Left colon (tissue), 2 donors: ENCODE data around the gene AFF4. TPM values are rescaled to one million over a fixed set of nuclear protein-coding genes. Genes with fewer than 3 reads are reported as not detected.

ENCODE experiments used
- total RNA-seq, 2 donors: library from RNA; stranded (reverse); fragmentation: NEBNext Ultra II Directional; extraction: Animal tissue kit (Norgen Biotek cat#: 25700); gene quantifications; one replicate each; pipeline ENCODE4 v1.2.1, GENCODE V29; 2021
- donor health status: DM: no; HTN: no; CAD: no.
- donor health status: DM: yes; HTN: yes; CAD: no.

AFF4 gene
- total RNA-seq, 2 donors from 2014 or later: 65.2 to 74.7 TPM

Other genes with a start within 250 kb of the AFF4 start
- 1 to 10 TPM; 3.9 to 6.1 TPM for gene KIF3A, start 226.1 kb downstream of the AFF4 start, total RNA-seq
- gene CCNI2, start 216.2 kb downstream of the AFF4 start, total RNA-seq: 10 to 100 TPM; 11.4 to 13.4 TPM
- gene SEPTIN8, start 186.4 kb downstream of the AFF4 start, total RNA-seq: 10 to 100 TPM; 58.7 to 59.6 TPM
- gene SOWAHA, start 150.3 kb downstream of the AFF4 start, total RNA-seq: 10 to 100 TPM; 36.0 to 38.8 TPM
- gene SHROOM1, start 133.0 kb downstream of the AFF4 start, total RNA-seq: 10 to 100 TPM; 49.4 to 53.4 TPM
- under 1 TPM; 0.09 to 0.50 TPM for gene GDF9, start 97.2 kb downstream of the AFF4 start, total RNA-seq
- gene UQCRQ, start 97.0 kb downstream of the AFF4 start, total RNA-seq: 100 to 1,000 TPM; 769 to 906 TPM
- gene LEAP2, start 90.0 kb downstream of the AFF4 start, total RNA-seq: 10 to 100 TPM in 1 of 2 donors, 1 to 10 TPM in 1; 2.9 to 10.7 TPM
- 10 to 100 TPM; 31.1 to 36.6 TPM for gene ZCCHC10, start 62.9 kb upstream of the AFF4 start, total RNA-seq
- gene HSPA4, start 88.4 kb upstream of the AFF4 start, total RNA-seq: 10 to 100 TPM; 71.6 to 80.1 TPM